Sigmoid colon (tissue), 4 donors: Measurements from ENCODE around the gene SNUPN.

Source experiments
- CTCF ChIP-seq, 4 experiments: fragments of 450-650 bp in 3 of 4; fragments of 200-600 bp in 1 of 4; IDR thresholded peaks; one replicate each; pipeline ENCODE4 v1.5.1; 2016 to 2019; ENCODE audit warnings: antibody characterized with exemption in 4 of 4, mild to moderate bottlenecking in 3 of 4, moderate library complexity in 2 of 4
- POLR2AphosphoS5 ChIP-seq, 4 donors: sonication (generic); formaldehyde crosslinking; IDR thresholded peaks; one replicate each; pipeline ENCODE4 v1.6.1; 2017; ENCODE audit warnings: antibody characterized with exemption in 4 of 4

GRCh38 chr15:75590239-75590638 is 35.3 kb downstream of the SNUPN start:
- no peak for TF ChIP-seq CTCF (IDR thresholded peaks at IDR 0.05)
- TF ChIP-seq POLR2AphosphoS5 (IDR thresholded peaks at IDR 0.05), result no peak
